Mesenchymal stem cell (in vitro differentiated cells and primary cell): Measurements from ENCODE around the gene LAMC2.

Source experiments
- DNase-seq: peaks from one replicate; pipeline ENCODE4 v3.0.0-alpha.2; 2013
- H2AFZ ChIP-seq: one replicate; pipeline ENCODE4 v1.6.1; 2013; ENCODE audit warnings: low read depth, mild to moderate bottlenecking, control low read depth, inconsistent platforms, low read length, moderate library complexity
- H2AK5ac ChIP-seq: 2 replicates; pipeline ENCODE4 v1.6.1; 2013; ENCODE audit warnings: low read length, moderate library complexity, mild to moderate bottlenecking, inconsistent platforms; ENCODE audit not compliant: severe bottlenecking
- H2BK120ac ChIP-seq: one replicate; pipeline ENCODE4 v1.6.1; 2013; ENCODE audit warnings: low read depth, mild to moderate bottlenecking, inconsistent platforms, low read length, moderate library complexity
- H2BK12ac ChIP-seq, 2 experiments: one replicate each; pipeline ENCODE4 v1.6.1; 2013; ENCODE audit warnings: inconsistent platforms in 2 of 2, low read length in 2 of 2, mild to moderate bottlenecking in 2 of 2, moderate library complexity in 2 of 2, control low read depth in 1 of 2
- H2BK15ac ChIP-seq: one replicate; pipeline ENCODE4 v1.6.1; 2013; ENCODE audit warnings: mild to moderate bottlenecking, low read depth, inconsistent platforms; ENCODE audit not compliant: poor library complexity, severe bottlenecking
- H2BK5ac ChIP-seq: 2 replicates; pipeline ENCODE4 v1.6.1; 2013; ENCODE audit warnings: low read depth, mild to moderate bottlenecking, low read length, control low read depth, inconsistent platforms; ENCODE audit not compliant: poor library complexity, severe bottlenecking
- H3K14ac ChIP-seq, 2 experiments: one replicate each; pipeline ENCODE4 v1.6.1; 2013; ENCODE audit warnings: inconsistent platforms in 2 of 2, low read length in 2 of 2, control low read depth in 1 of 2, mild to moderate bottlenecking in 1 of 2, moderate library complexity in 1 of 2
- H3K18ac ChIP-seq, 2 experiments: one replicate each; pipeline ENCODE4 v1.6.1; 2013; ENCODE audit warnings: inconsistent platforms in 2 of 2, low read length in 2 of 2, control low read depth in 1 of 2, low read depth in 1 of 2, mild to moderate bottlenecking in 1 of 2
- H3K23ac ChIP-seq, 2 experiments: one replicate each; pipeline ENCODE4 v1.6.1; 2013; ENCODE audit warnings: inconsistent platforms in 2 of 2, low read length in 2 of 2, mild to moderate bottlenecking in 2 of 2, moderate library complexity in 2 of 2, control low read depth in 1 of 2
- H3K27ac ChIP-seq: 2 replicates; pipeline ENCODE4 v1.5.1; 2013; ENCODE audit warnings: mild to moderate bottlenecking, moderate library complexity, low read length, control low read depth, inconsistent platforms; ENCODE audit not compliant: poor library complexity, severe bottlenecking
- H3K27me3 ChIP-seq, 2 experiments: 2 replicates each; pipeline versions ENCODE4 v1.6.1 to v1.7.0; 2013; ENCODE audit warnings: low read length in 2 of 2, mild to moderate bottlenecking in 2 of 2, moderate library complexity in 2 of 2, control low read depth in 1 of 2, inconsistent platforms in 1 of 2; ENCODE audit not compliant: control insufficient read depth in 1 of 2, insufficient read depth in 1 of 2
- H3K36me3 ChIP-seq, 2 experiments: 2 replicates each; pipeline versions ENCODE4 v1.6.1 to v1.7.0; 2013; ENCODE audit warnings: low read length in 2 of 2, control low read depth in 1 of 2, inconsistent platforms in 1 of 2, low read depth in 1 of 2, mild to moderate bottlenecking in 1 of 2; ENCODE audit not compliant: insufficient read depth in 2 of 2, control insufficient read depth in 1 of 2
- H3K4ac ChIP-seq, 2 experiments: one replicate each; pipeline ENCODE4 v1.6.1; 2013; ENCODE audit warnings: inconsistent platforms in 2 of 2, low read length in 2 of 2, mild to moderate bottlenecking in 2 of 2, moderate library complexity in 2 of 2, control low read depth in 1 of 2, low read depth in 1 of 2
- H3K4me1 ChIP-seq: 2 replicates; pipeline ENCODE4 v1.6.1; 2013; ENCODE audit warnings: low read depth, low read length, control low read depth; ENCODE audit not compliant: control insufficient read depth, insufficient read depth
- H3K4me2 ChIP-seq: 2 replicates; pipeline ENCODE4 v1.6.1; 2013; ENCODE audit warnings: low read length, mild to moderate bottlenecking, inconsistent platforms; ENCODE audit not compliant: poor library complexity, severe bottlenecking
- H3K4me3 ChIP-seq, 2 experiments: 2 replicates each; pipeline versions ENCODE4 v1.5.1 to v1.7.0; 2013; ENCODE audit warnings: low read length in 2 of 2, mild to moderate bottlenecking in 2 of 2, control low read depth in 1 of 2, low read depth in 1 of 2; ENCODE audit not compliant: insufficient read depth in 1 of 2
- H3K79me1 ChIP-seq: replicated peaks from 2 replicates; pipeline ENCODE4 v1.6.1; 2013; ENCODE audit warnings: mild to moderate bottlenecking, control low read depth, low read length, inconsistent platforms; ENCODE audit not compliant: poor library complexity, severe bottlenecking
- H3K9ac ChIP-seq: 2 replicates; pipeline ENCODE4 v1.7.0; 2013; ENCODE audit warnings: mild to moderate bottlenecking, low read length, moderate library complexity
- H3K9me3 ChIP-seq: 2 replicates; pipeline ENCODE4 v1.7.0; 2013; ENCODE audit warnings: mild to moderate bottlenecking, low read length; ENCODE audit not compliant: control insufficient read depth
- H4K8ac ChIP-seq: one replicate; pipeline ENCODE4 v1.6.1; 2013; ENCODE audit warnings: inconsistent platforms, mild to moderate bottlenecking, low read length, moderate library complexity
- H4K91ac ChIP-seq: one replicate; pipeline ENCODE4 v1.6.1; 2013; ENCODE audit warnings: mild to moderate bottlenecking, low read length, inconsistent platforms
- WGBS: methylation state at CpG from one replicate; pipeline ENCODE4 v1.1.7; 2013; ENCODE audit warnings: mixed read lengths; 5-methylcytosine and 5-hydroxymethylcytosine counted together

LAMC2 gene

GRCh38 chr1:183227422-183228346 is 41.6 kb downstream of the LAMC2 start:
- Histone ChIP-seq H3K4me2 (no peak overlapping the region), H3K9me3 (no peaks in the 10 kb centered on the region), H2BK5ac (no peak overlapping the region), H3K4me1 (peaks cover 6% of the 10 kb centered on the region), H3K27ac (no peak overlapping the region), H2BK15ac (no peak overlapping the region), H3K79me1 (no peaks in the 10 kb centered on the region), H3K4me3 (no peak overlapping the region), H4K91ac (peak overlapping the region; percentile 1), H3K27me3 (no peaks in the 10 kb centered on the region), H4K8ac (no peak overlapping the region), H2AK5ac (no peak overlapping the region), H3K36me3 (no peaks in the 10 kb centered on the region), H3K23ac (no peak overlapping the region), H3K14ac (no peak overlapping the region), H3K18ac (peak overlapping the region; percentile 16 to 28), H2AFZ (no peak overlapping the region), H2BK120ac (no peak overlapping the region), H3K4ac (no peak overlapping the region), H2BK12ac (no peak overlapping the region), H3K9ac (no peak overlapping the region)
- 75% methylated on average over 14 of the region's 16 CpGs for WGBS
- peak; percentile 55 for DNase-seq

GRCh38 chr1:183228347-183229220 is 42.5 kb downstream of the LAMC2 start:
- Histone ChIP-seq H3K27ac (no peak overlapping the region), H3K27me3 (no peaks in the 10 kb centered on the region), H3K4ac (peak overlapping the region in 1 of 2 experiments; percentile 36), H3K14ac (peak overlapping the region in 1 of 2 experiments; percentile 44), H2BK5ac (no peak overlapping the region), H3K4me2 (no peak overlapping the region), H3K18ac (peak overlapping the region in 1 of 2 experiments; percentile 28), H2AK5ac (no peak overlapping the region), H3K4me1 (peaks cover 6% of the 10 kb centered on the region), H4K8ac (peak overlapping the region; percentile 10), H3K4me3 (no peak overlapping the region), H2BK12ac (peak overlapping the region; percentile 67 to 68), H2BK15ac (no peak overlapping the region), H2AFZ (no peak overlapping the region), H4K91ac (peak overlapping the region; percentile 84), H3K9ac (no peak overlapping the region), H3K23ac (no peak overlapping the region), H3K36me3 (no peaks in the 10 kb centered on the region), H3K9me3 (no peaks in the 10 kb centered on the region), H2BK120ac (peak overlapping the region; percentile 21), H3K79me1 (no peaks in the 10 kb centered on the region)
- DNase-seq: no peak
- 77% methylated on average over 13 of the region's 13 CpGs for WGBS

GRCh38 chr1:183230413-183230812 is 44.3 kb downstream of the LAMC2 start:
- WGBS: 100% methylated on average over 1 of the region's 2 CpGs
- H3K4me2 ChIP-seq: no peak overlapping the region
- no peaks in the 10 kb centered on the region for H3K27me3 ChIP-seq
- no peak overlapping the region for H3K18ac ChIP-seq
- no peak overlapping the region for H3K14ac ChIP-seq
- H2AFZ ChIP-seq: no peak overlapping the region
- H2BK120ac ChIP-seq: no peak overlapping the region
- H4K91ac ChIP-seq: no peak overlapping the region
- H3K23ac ChIP-seq: no peak overlapping the region
- H2BK5ac ChIP-seq: no peak overlapping the region
- no peak overlapping the region for H2BK15ac ChIP-seq
- no peak overlapping the region for H2AK5ac ChIP-seq
- H3K36me3 ChIP-seq: no peaks in the 10 kb centered on the region
- peaks cover 10% of the 10 kb centered on the region for H3K4me1 ChIP-seq
- no peak overlapping the region for H3K4ac ChIP-seq
- no peak overlapping the region for H3K4me3 ChIP-seq
- no peak for DNase-seq
- H3K9me3 ChIP-seq: no peaks in the 10 kb centered on the region
- H4K8ac ChIP-seq: no peak overlapping the region
- no peak overlapping the region for H3K9ac ChIP-seq
- no peak overlapping the region for H2BK12ac ChIP-seq
- H3K27ac ChIP-seq: no peak overlapping the region
- no peaks in the 10 kb centered on the region for H3K79me1 ChIP-seq

GRCh38 chr1:183231545-183231944 is 45.5 kb downstream of the LAMC2 start:
- no peak overlapping the region for H3K9ac ChIP-seq
- H3K14ac ChIP-seq: no peak overlapping the region
- no peak overlapping the region for H4K91ac ChIP-seq
- no peak overlapping the region for H3K4me3 ChIP-seq
- DNase-seq: no peak
- H3K4me1 ChIP-seq: peaks cover 12% of the 10 kb centered on the region
- WGBS: 100% methylated on average over 1 of the region's 1 CpG
- no peak overlapping the region for H3K4ac ChIP-seq
- no peaks in the 10 kb centered on the region for H3K27me3 ChIP-seq
- no peaks in the 10 kb centered on the region for H3K79me1 ChIP-seq
- no peak overlapping the region for H4K8ac ChIP-seq
- no peak overlapping the region for H2BK15ac ChIP-seq
- no peak overlapping the region for H2AFZ ChIP-seq
- H3K9me3 ChIP-seq: no peaks in the 10 kb centered on the region
- H3K4me2 ChIP-seq: no peak overlapping the region
- no peaks in the 10 kb centered on the region for H3K36me3 ChIP-seq
- no peak overlapping the region for H2BK5ac ChIP-seq
- no peak overlapping the region for H2BK12ac ChIP-seq
- no peak overlapping the region for H3K23ac ChIP-seq
- no peak overlapping the region for H3K27ac ChIP-seq
- H2BK120ac ChIP-seq: no peak overlapping the region
- no peak overlapping the region for H2AK5ac ChIP-seq
- H3K18ac ChIP-seq: no peak overlapping the region
